ENCODE data around the gene ZDHHC3. TPM values are rescaled to one million over a fixed set of nuclear protein-coding genes. Genes with fewer than 3 reads are reported as not detected.

ZDHHC3 gene
- total RNA-seq, 2 donors from 2014 or later = 63.7 to 69.7 TPM

DNA sequence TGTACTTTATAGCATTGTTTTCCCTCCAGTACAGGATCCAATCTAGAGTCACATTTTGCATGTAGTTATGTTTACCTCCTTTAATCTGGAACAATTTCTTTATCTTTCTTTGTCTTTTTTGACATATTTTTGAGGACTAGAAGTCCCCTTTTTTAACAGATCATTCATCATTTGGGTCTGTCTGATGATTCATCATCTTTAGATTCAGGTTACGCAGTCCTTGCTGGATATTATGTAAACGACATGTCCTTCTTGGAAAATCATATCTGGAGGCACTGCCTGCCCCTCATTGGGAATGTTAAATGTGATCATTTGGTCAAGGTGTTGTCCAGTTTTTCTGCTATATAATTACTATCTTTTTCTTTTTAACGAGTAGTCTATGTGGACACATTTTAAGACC, 83.3 kb downstream of the ZDHHC3 start:
- Histone ChIP-seq H3K9me3 (ENCODE audit: control insufficient read depth, low read length) (no peaks in the 10 kb centered on the region), H3K9ac (ENCODE audit: extremely low read depth, low read length, poor library complexity, severe bottlenecking) (no peak overlapping the region), H3K4me1 (ENCODE audit: control insufficient read depth, insufficient read depth, low read length) (no peaks in the 10 kb centered on the region), H3K4me3 (ENCODE audit: low read length) (no peak overlapping the region), H3K36me3 (ENCODE audit: control insufficient read depth, insufficient read depth, low read length) (no peaks in the 10 kb centered on the region), H3K27ac (ENCODE audit: low read depth, low read length) (no peak overlapping the region), H3K27me3 (ENCODE audit: control insufficient read depth, insufficient read depth, low read length, poor library complexity, severe bottlenecking) (no peaks in the 10 kb centered on the region)
- no peaks in the 10 kb centered on the region for H3K27me3 Mint-ChIP-seq (ENCODE audit: insufficient read depth)
- WGBS, 2 experiments (ENCODE audit: insufficient coverage in 1 of 2, insufficient read length in 1 of 2) = 84 to 91% methylated on average over 3 of the region's 3 CpGs
- H3K36me3 Mint-ChIP-seq (ENCODE audit: low read depth) = no peaks in the 10 kb centered on the region
- TF ChIP-seq, protein P1, sequence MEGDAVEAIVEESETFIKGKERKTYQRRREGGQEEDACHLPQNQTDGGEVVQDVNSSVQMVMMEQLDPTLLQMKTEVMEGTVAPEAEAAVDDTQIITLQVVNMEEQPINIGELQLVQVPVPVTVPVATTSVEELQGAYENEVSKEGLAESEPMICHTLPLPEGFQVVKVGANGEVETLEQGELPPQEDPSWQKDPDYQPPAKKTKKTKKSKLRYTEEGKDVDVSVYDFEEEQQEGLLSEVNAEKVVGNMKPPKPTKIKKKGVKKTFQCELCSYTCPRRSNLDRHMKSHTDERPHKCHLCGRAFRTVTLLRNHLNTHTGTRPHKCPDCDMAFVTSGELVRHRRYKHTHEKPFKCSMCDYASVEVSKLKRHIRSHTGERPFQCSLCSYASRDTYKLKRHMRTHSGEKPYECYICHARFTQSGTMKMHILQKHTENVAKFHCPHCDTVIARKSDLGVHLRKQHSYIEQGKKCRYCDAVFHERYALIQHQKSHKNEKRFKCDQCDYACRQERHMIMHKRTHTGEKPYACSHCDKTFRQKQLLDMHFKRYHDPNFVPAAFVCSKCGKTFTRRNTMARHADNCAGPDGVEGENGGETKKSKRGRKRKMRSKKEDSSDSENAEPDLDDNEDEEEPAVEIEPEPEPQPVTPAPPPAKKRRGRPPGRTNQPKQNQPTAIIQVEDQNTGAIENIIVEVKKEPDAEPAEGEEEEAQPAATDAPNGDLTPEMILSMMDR (conservative IDR thresholded peaks at IDR 0.05) = no peak
- no peak overlapping the region for H3K4me3 Mint-ChIP-seq
- DNase-seq = no peak
- H3K27ac Mint-ChIP-seq = no peak overlapping the region
- H3K9me3 Mint-ChIP-seq = no peaks in the 10 kb centered on the region
- H3K4me1 Mint-ChIP-seq = no peaks in the 10 kb centered on the region

DNA sequence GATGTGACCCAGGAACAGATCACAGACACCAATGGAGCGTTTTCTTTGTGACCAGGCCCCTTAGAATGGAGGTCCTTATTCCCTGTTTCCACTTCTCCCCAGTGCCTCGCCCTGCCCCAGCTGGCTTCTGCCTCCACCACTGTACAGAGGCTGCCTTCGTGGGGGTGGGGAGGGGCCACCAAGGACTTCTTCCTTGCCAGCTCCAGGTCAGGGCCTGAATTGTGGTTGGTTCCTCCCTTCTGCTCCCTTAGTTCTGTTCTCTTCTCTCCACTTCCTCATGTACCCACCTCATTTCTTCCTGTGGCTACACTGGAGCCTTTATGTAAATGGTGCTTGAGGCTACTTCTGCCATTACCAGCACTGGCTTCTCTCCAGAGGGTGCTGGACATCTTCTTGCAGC, 85.1 kb downstream of the ZDHHC3 start:
- peak; percentile 42 for DNase-seq
- no peaks in the 10 kb centered on the region for H3K4me1 ChIP-seq (ENCODE audit: control insufficient read depth, insufficient read depth, low read length)
- Mint-ChIP-seq H3K27me3 (ENCODE audit: insufficient read depth) (no peaks in the 10 kb centered on the region), H3K4me1 (no peaks in the 10 kb centered on the region), H3K27ac (no peak overlapping the region), H3K4me3 (no peak overlapping the region), H3K36me3 (ENCODE audit: low read depth) (no peaks in the 10 kb centered on the region), H3K9me3 (no peaks in the 10 kb centered on the region)
- H3K9ac ChIP-seq (ENCODE audit: extremely low read depth, low read length, poor library complexity, severe bottlenecking) = no peak overlapping the region
- H3K9me3 ChIP-seq (ENCODE audit: control insufficient read depth, low read length) = no peaks in the 10 kb centered on the region
- WGBS, 2 experiments (ENCODE audit: insufficient coverage in 1 of 2, insufficient read length in 1 of 2) = 88 to 89% methylated on average over 1 to 3 of the region's 3 CpGs
- TF ChIP-seq, protein P1 (conservative IDR thresholded peaks at IDR 0.05) = no peak
- no peaks in the 10 kb centered on the region for H3K36me3 ChIP-seq (ENCODE audit: control insufficient read depth, insufficient read depth, low read length)
- H3K4me3 ChIP-seq (ENCODE audit: low read length) = no peak overlapping the region
- no peaks in the 10 kb centered on the region for H3K27me3 ChIP-seq (ENCODE audit: control insufficient read depth, insufficient read depth, low read length, poor library complexity, severe bottlenecking)
- H3K27ac ChIP-seq (ENCODE audit: low read depth, low read length) = no peak overlapping the region

DNA sequence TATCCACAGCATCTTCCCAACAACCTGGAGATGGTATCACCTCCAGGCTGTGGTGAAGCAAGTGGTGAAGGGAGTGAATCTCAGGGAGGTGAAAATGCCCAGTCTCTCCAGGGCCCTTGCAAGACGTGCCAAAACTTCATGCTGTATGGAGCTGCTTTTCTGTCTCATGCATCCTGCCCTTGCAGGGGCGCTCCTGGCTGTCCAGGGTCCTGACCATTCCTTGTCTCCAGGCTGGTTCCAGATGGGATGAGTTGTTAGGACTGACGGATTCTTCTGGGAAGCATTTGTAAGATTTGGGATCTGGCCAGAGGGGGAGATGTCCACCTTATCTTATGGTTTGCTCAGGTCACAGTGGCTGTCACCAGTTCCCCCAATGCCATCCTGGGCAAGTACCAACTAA, 85.7 kb downstream of the ZDHHC3 start:
- no peak overlapping the region for H3K27ac ChIP-seq (ENCODE audit: low read depth, low read length)

More for the DNA sequence above, 85.7 kb downstream of the ZDHHC3 start:
- H3K9ac ChIP-seq (ENCODE audit: extremely low read depth, low read length, poor library complexity, severe bottlenecking) = no peak overlapping the region
- H3K4me1 ChIP-seq (ENCODE audit: control insufficient read depth, insufficient read depth, low read length) = no peaks in the 10 kb centered on the region
- H3K27me3 ChIP-seq (ENCODE audit: control insufficient read depth, insufficient read depth, low read length, poor library complexity, severe bottlenecking) = no peaks in the 10 kb centered on the region
- peak; percentile 80 for DNase-seq
- no peak overlapping the region for H3K4me3 Mint-ChIP-seq
- H3K4me3 ChIP-seq (ENCODE audit: low read length) = no peak overlapping the region
- WGBS, 2 experiments (ENCODE audit: insufficient coverage in 1 of 2, insufficient read length in 1 of 2) = 81% methylated on average over 3 of the region's 3 CpGs; no CpG with 5 or more reads in 1 of the 2 experiments
- TF ChIP-seq, protein P1 (conservative IDR thresholded peaks at IDR 0.05) = no peak
- H3K4me1 Mint-ChIP-seq = no peaks in the 10 kb centered on the region
- H3K9me3 Mint-ChIP-seq = no peaks in the 10 kb centered on the region
- no peak overlapping the region for H3K27ac Mint-ChIP-seq
- H3K36me3 ChIP-seq (ENCODE audit: control insufficient read depth, insufficient read depth, low read length) = no peaks in the 10 kb centered on the region
- no peaks in the 10 kb centered on the region for H3K9me3 ChIP-seq (ENCODE audit: control insufficient read depth, low read length)
- no peaks in the 10 kb centered on the region for H3K36me3 Mint-ChIP-seq (ENCODE audit: low read depth)
- H3K27me3 Mint-ChIP-seq (ENCODE audit: insufficient read depth) = no peaks in the 10 kb centered on the region

All from endodermal cell (in vitro differentiated cells).